ENCODE measurements around the gene TPST1.

DNA sequence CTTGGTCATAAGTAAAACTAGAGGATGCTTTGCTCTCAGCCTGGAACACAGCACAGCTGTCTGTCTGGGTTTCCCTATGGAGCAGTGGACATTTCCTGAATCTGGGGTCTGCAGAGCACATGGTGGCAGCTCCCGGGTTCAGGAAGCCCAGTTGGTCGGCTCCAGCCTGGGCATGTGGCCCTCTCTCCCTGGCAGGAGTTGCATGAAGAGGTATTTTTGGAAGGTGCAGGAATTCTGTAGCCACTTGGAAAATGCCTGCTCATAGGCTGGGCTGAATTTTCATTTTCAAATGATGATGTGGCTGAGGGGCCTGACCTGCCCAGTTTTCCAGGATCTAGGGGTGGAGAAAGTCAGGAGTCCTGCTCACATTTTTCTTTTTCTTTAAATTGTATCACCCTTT is 6.7 kb upstream of the TPST1 start:
- TF ChIP-seq POLR2AphosphoS5 (IDR thresholded peaks at IDR 0.05; ENCODE audit: borderline replicate concordance, low read depth, low read length): no peak
- no peak for TF ChIP-seq FOXP2 (optimal IDR thresholded peaks at IDR 0.05; ENCODE audit: control extremely low read depth, extremely low read length, insufficient read depth)
- TF ChIP-seq EZH2 (IDR thresholded peaks at IDR 0.05): no peak

Measured in SK-N-MC (cell line).